Upper lobe of left lung (tissue), 4 donors: ENCODE measurements around the gene DMGDH.

Experiments used
- POLR2AphosphoS5 ChIP-seq, 2 donors: sonication (generic); formaldehyde crosslinking; IDR thresholded peaks; one replicate each; pipeline ENCODE4 v1.5.1; 2017; ENCODE audit warnings: antibody characterized with exemption in 2 of 2
- TF ChIP-seq, protein P1 (sequence below), 6 experiments: fragments of 450-650 bp in 4 of 6; fragments of 200-600 bp in 2 of 6; sonication (generic) in 2 of 6; IDR thresholded peaks; one replicate each; pipeline ENCODE4 v1.5.1; 2016 to 2019; ENCODE audit warnings: antibody characterized with exemption in 6 of 6

DNA sequence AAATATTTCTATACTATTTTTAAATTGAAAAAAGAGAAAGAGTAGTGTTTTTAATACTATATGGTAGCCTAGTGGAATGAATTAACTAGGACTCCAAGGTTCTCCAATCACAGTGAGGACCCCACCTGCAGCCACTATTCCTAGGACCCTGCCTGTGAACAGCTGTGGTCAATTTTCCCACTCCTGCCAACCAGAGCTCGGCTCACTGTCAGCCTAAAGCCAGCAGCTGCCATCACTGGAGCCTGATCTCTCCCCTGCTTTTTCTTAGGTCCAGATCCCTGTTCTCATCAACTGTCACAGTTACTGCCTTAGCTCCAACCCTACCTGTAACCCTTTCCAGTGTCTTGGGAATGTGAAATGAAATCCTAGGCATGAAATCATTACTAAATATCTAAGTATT lies 109.7 kb downstream of the DMGDH start:
- TF ChIP-seq POLR2AphosphoS5 (IDR thresholded peaks at IDR 0.05), result no peak
- TF ChIP-seq, protein P1, sequence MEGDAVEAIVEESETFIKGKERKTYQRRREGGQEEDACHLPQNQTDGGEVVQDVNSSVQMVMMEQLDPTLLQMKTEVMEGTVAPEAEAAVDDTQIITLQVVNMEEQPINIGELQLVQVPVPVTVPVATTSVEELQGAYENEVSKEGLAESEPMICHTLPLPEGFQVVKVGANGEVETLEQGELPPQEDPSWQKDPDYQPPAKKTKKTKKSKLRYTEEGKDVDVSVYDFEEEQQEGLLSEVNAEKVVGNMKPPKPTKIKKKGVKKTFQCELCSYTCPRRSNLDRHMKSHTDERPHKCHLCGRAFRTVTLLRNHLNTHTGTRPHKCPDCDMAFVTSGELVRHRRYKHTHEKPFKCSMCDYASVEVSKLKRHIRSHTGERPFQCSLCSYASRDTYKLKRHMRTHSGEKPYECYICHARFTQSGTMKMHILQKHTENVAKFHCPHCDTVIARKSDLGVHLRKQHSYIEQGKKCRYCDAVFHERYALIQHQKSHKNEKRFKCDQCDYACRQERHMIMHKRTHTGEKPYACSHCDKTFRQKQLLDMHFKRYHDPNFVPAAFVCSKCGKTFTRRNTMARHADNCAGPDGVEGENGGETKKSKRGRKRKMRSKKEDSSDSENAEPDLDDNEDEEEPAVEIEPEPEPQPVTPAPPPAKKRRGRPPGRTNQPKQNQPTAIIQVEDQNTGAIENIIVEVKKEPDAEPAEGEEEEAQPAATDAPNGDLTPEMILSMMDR (IDR thresholded peaks at IDR 0.05), result no peak
